Activated CD4-positive, alpha-beta T cell treated with anti-CD3 and anti-CD28 coated beads for 48 hours (primary cell): Measurements from ENCODE around the gene CAPN12.
"Not testable (repeated sequence)": the region's sequence is repeated elsewhere in the genome, so short reads cannot be mapped to it uniquely, and the experiment has no call there.

Source experiments
- DNase-seq: peaks from one replicate; pipeline ENCODE4 v3.0.0-alpha.2; 2020

The CAPN12 gene

GRCh38 chr19:38770949-38771275 is 26.6 kb upstream of the CAPN12 start:
- not testable (repeated sequence) for DNase-seq

- not testable (repeated sequence) for DNase-seq
Observed at GRCh38 chr19:38770228-38770948, 26.1 kb upstream of the CAPN12 start.

- DNase-seq, result peak; percentile 93
Observed at GRCh38 chr19:38769635-38770211, 25.4 kb upstream of the CAPN12 start.

GRCh38 chr19:38766276-38767047 is 22.2 kb upstream of the CAPN12 start:
- no peak for DNase-seq

GRCh38 chr19:38765214-38765613 is 20.9 kb upstream of the CAPN12 start:
- DNase-seq, result no peak

GRCh38 chr19:38763795-38764220 is 19.5 kb upstream of the CAPN12 start:
- DNase-seq, result no peak

GRCh38 chr19:38761884-38762389 is 17.7 kb upstream of the CAPN12 start:
- not testable (repeated sequence) for DNase-seq

- DNase-seq, result not testable (repeated sequence)
Observed at GRCh38 chr19:38760805-38761517, 16.7 kb upstream of the CAPN12 start.

GRCh38 chr19:38759590-38760003 is 15.3 kb upstream of the CAPN12 start:
- DNase-seq, result no peak

GRCh38 chr19:38754196-38754595 is 9.9 kb upstream of the CAPN12 start:
- not testable (repeated sequence) for DNase-seq

GRCh38 chr19:38753783-38754182 is 9.5 kb upstream of the CAPN12 start:
- not testable (repeated sequence) for DNase-seq

- no peak for DNase-seq
Observed at GRCh38 chr19:38745316-38745715, 1.0 kb upstream of the CAPN12 start.

GRCh38 chr19:38744874-38745273 is 600 bp upstream of the CAPN12 start:
- DNase-seq, result no peak

GRCh38 chr19:38743394-38744297 is 628 bp downstream of the CAPN12 start:
- no peak for DNase-seq

GRCh38 chr19:38742906-38743305 is 1.4 kb downstream of the CAPN12 start:
- DNase-seq, result no peak

- no peak for DNase-seq
Observed at GRCh38 chr19:38742296-38742695, 2.0 kb downstream of the CAPN12 start.

GRCh38 chr19:38741670-38742069 is 2.6 kb downstream of the CAPN12 start:
- DNase-seq, result no peak

- DNase-seq, result no peak
Observed at GRCh38 chr19:38740932-38741331, 3.3 kb downstream of the CAPN12 start.

GRCh38 chr19:38740257-38740592 is 4.0 kb downstream of the CAPN12 start:
- no peak for DNase-seq

- DNase-seq, result peak; percentile 28
Observed at GRCh38 chr19:38739440-38740256, 4.6 kb downstream of the CAPN12 start.
